Hepatocyte (in vitro differentiated cells): ENCODE results near the gene SC5D. TPM values are rescaled to one million over a fixed set of nuclear protein-coding genes. Genes with fewer than 3 reads are reported as not detected.

Experiments used
- DNase-seq: peaks from one replicate; pipeline ENCODE4 v3.0.0-alpha.2; 2016; ENCODE audit warnings: low spot score
- H2AFZ ChIP-seq: fragments of 200-600 bp; sonication (generic); 2 replicates; pipeline ENCODE4 v1.6.0; 2016; ENCODE audit warnings: antibody characterized with exemption, mild to moderate bottlenecking
- H3K27ac ChIP-seq: fragments of 200-600 bp; sonication (generic); 2 replicates; pipeline ENCODE4 v1.5.1; 2016; ENCODE audit warnings: mild to moderate bottlenecking
- H3K27me3 ChIP-seq: fragments of 200-600 bp; sonication (generic); 2 replicates; pipeline ENCODE4 v1.6.1; 2016
- H3K36me3 ChIP-seq: fragments of 200-600 bp; sonication (generic); replicated peaks from 2 replicates; pipeline ENCODE4 v1.5.1; 2016; ENCODE audit warnings: low read depth; ENCODE audit not compliant: insufficient read depth
- H3K4me1 ChIP-seq: fragments of 200-600 bp; sonication (generic); 2 replicates; pipeline ENCODE4 v1.5.1; 2016; ENCODE audit warnings: mild to moderate bottlenecking, moderate library complexity; ENCODE audit not compliant: insufficient read depth
- H3K4me2 ChIP-seq: fragments of 200-600 bp; sonication (generic); 2 replicates; pipeline ENCODE4 v1.6.0; 2016
- H3K4me3 ChIP-seq: fragments of 200-600 bp; sonication (generic); 2 replicates; pipeline ENCODE4 v1.5.1; 2016; ENCODE audit warnings: mild to moderate bottlenecking
- H3K79me2 ChIP-seq: fragments of 200-600 bp; sonication (generic); 2 replicates; pipeline ENCODE4 v1.6.0; 2017; ENCODE audit warnings: mild to moderate bottlenecking
- H3K9me2 ChIP-seq: fragments of 200-600 bp; sonication (generic); replicated peaks from 2 replicates; pipeline ENCODE4 v1.6.0; 2017; ENCODE audit warnings: mild to moderate bottlenecking; ENCODE audit not compliant: insufficient read depth
- H3K9me3 ChIP-seq: fragments of 200-600 bp; sonication (generic); 2 replicates; pipeline ENCODE4 v1.5.1; 2016; ENCODE audit warnings: low read depth, mild to moderate bottlenecking
- H4K20me1 ChIP-seq: fragments of 200-600 bp; sonication (generic); 2 replicates; pipeline ENCODE4 v1.6.0; 2016; ENCODE audit warnings: mild to moderate bottlenecking; ENCODE audit not compliant: insufficient read depth, poor library complexity, severe bottlenecking
- CTCF ChIP-seq: fragments of 200-600 bp; sonication (generic); IDR thresholded peaks from 2 replicates; pipeline ENCODE4 v1.5.1; 2016; ENCODE audit warnings: antibody characterized with exemption, mild to moderate bottlenecking; ENCODE audit not compliant: poor library complexity
- EZH2 ChIP-seq: fragments of 200-600 bp; sonication (generic); IDR thresholded peaks from 2 replicates; pipeline ENCODE4 v1.6.1; 2016; ENCODE audit warnings: antibody characterized with exemption, mild to moderate bottlenecking, borderline replicate concordance
- EZH2phosphoT487 ChIP-seq: fragments of 200-600 bp; sonication (generic); IDR thresholded peaks from one replicate; pipeline ENCODE4 v1.6.1; 2018; ENCODE audit warnings: antibody characterized with exemption, mild to moderate bottlenecking, low read depth, moderate library complexity; ENCODE audit not compliant: unreplicated experiment, severe bottlenecking
- WGBS: methylation state at CpG from one replicate; pipeline ENCODE4 v1.1.6; 2016; ENCODE audit warnings: low lambda C conversion rate; ENCODE audit errors: missing lambda C conversion rate; 5-methylcytosine and 5-hydroxymethylcytosine counted together
- polyA plus RNA-seq: library from polyadenylated mRNA; unstranded; fragments of >200 nt; fragmentation: Nextera tagmentation; extraction: Ambion mirVana; gene quantifications from 2 replicates; pipeline ENCODE4 v1.2.1, GENCODE V29; 2016
- total RNA-seq: library from RNA; depleted of rRNA; stranded (reverse); fragments of >200 nt; gene quantifications from 2 replicates; pipeline ENCODE4 v1.2.3, GENCODE V29; 2014

The SC5D gene
- total and polyA plus RNA-seq, 2 experiments from 2014 or later: 124 to 164 TPM

GRCh38 chr11:121300313-121300971 is 7.9 kb downstream of the SC5D start:
- Histone ChIP-seq H3K4me2 (no peak overlapping the region), H3K79me2 (peaks cover 92% of the 10 kb centered on the region), H3K36me3 (peaks cover 5% of the 10 kb centered on the region), H4K20me1 (peaks cover 56% of the 10 kb centered on the region), H3K4me1 (peaks cover 12% of the 10 kb centered on the region), H3K4me3 (no peak overlapping the region), H2AFZ (no peak overlapping the region), H3K27me3 (no peaks in the 10 kb centered on the region), H3K27ac (peak overlapping the region; percentile 17), H3K9me2 (no peaks in the 10 kb centered on the region), H3K9me3 (no peaks in the 10 kb centered on the region)
- 82% methylated on average over 2 of the region's 2 CpGs for WGBS
- TF ChIP-seq EZH2 (no peak), CTCF (no peak), EZH2phosphoT487 (no peak)
- no peak for DNase-seq

- Histone ChIP-seq H2AFZ (no peak overlapping the region), H3K27me3 (no peaks in the 10 kb centered on the region), H3K9me3 (no peaks in the 10 kb centered on the region), H3K36me3 (peaks cover 5% of the 10 kb centered on the region), H3K9me2 (no peaks in the 10 kb centered on the region), H3K27ac (no peak overlapping the region), H3K4me2 (no peak overlapping the region), H3K4me3 (no peak overlapping the region), H3K79me2 (peaks cover 85% of the 10 kb centered on the region), H4K20me1 (peaks cover 49% of the 10 kb centered on the region), H3K4me1 (peaks cover 8% of the 10 kb centered on the region)
- no peak for TF ChIP-seq CTCF
- no peak for TF ChIP-seq EZH2phosphoT487
- TF ChIP-seq EZH2: no peak
- WGBS: 82% methylated on average over 3 of the region's 3 CpGs
- DNase-seq: no peak
These were observed 8.6 kb downstream of the SC5D start for GRCh38 chr11:121300972-121301699.

- Histone ChIP-seq H4K20me1 (peaks cover 35% of the 10 kb centered on the region), H3K4me1 (peaks cover 8% of the 10 kb centered on the region), H3K36me3 (peaks cover 5% of the 10 kb centered on the region), H3K4me3 (no peak overlapping the region), H3K27me3 (no peaks in the 10 kb centered on the region), H3K79me2 (peaks cover 49% of the 10 kb centered on the region), H3K9me3 (no peaks in the 10 kb centered on the region), H3K4me2 (no peak overlapping the region), H3K9me2 (no peaks in the 10 kb centered on the region), H3K27ac (no peak overlapping the region), H2AFZ (no peak overlapping the region)
- DNase-seq: no peak
- no peak for TF ChIP-seq EZH2
- no peak for TF ChIP-seq CTCF
- no peak for TF ChIP-seq EZH2phosphoT487
- 100% methylated on average over 1 of the region's 1 CpG for WGBS
These were observed 12.2 kb downstream of the SC5D start for GRCh38 chr11:121304759-121305158.
